ENCODE results near the gene FAM185A.
"Not testable (repeated sequence)": the region's sequence is repeated elsewhere in the genome, so short reads cannot be mapped to it uniquely, and the experiment has no call there.

The FAM185A gene

GRCh38 chr7:102715718-102716117 lies 33.1 kb upstream of the FAM185A start:
- H2AFZ ChIP-seq (ENCODE audit: low read depth, low read length): not testable (repeated sequence)

GRCh38 chr7:102718491-102718890 lies 30.3 kb upstream of the FAM185A start:
- H3K4me2 ChIP-seq (ENCODE audit: low read length, poor library complexity, severe bottlenecking); H2BK15ac ChIP-seq (ENCODE audit: low read depth, poor library complexity, severe bottlenecking); H3K27me3 ChIP-seq (ENCODE audit: control insufficient read depth in 1 of 2, insufficient read depth in 1 of 2, low read length in 2 of 2); H2AFZ ChIP-seq (ENCODE audit: low read depth, low read length); H2BK12ac ChIP-seq (ENCODE audit: low read length in 2 of 2); H3K9me3 ChIP-seq (ENCODE audit: control insufficient read depth, low read length); H3K18ac ChIP-seq (ENCODE audit: low read depth in 1 of 2, low read length in 2 of 2); DNase-seq; H3K9ac ChIP-seq (ENCODE audit: low read length); H3K4ac ChIP-seq (ENCODE audit: low read depth in 1 of 2, low read length in 2 of 2); H2AK5ac ChIP-seq (ENCODE audit: low read length, severe bottlenecking); H3K27ac ChIP-seq (ENCODE audit: low read length, poor library complexity, severe bottlenecking); H2BK120ac ChIP-seq (ENCODE audit: low read depth, low read length); H4K8ac ChIP-seq (ENCODE audit: low read length); H3K23ac ChIP-seq (ENCODE audit: low read length in 2 of 2); H2BK5ac ChIP-seq (ENCODE audit: low read depth, low read length, poor library complexity, severe bottlenecking); H3K4me3 ChIP-seq (ENCODE audit: insufficient read depth in 1 of 2, low read depth in 1 of 2, low read length in 2 of 2); H3K4me1 ChIP-seq (ENCODE audit: control insufficient read depth, insufficient read depth, low read depth, low read length); H3K14ac ChIP-seq (ENCODE audit: low read length in 2 of 2); H4K91ac ChIP-seq (ENCODE audit: low read length); H3K36me3 ChIP-seq (ENCODE audit: control insufficient read depth in 1 of 2, insufficient read depth in 2 of 2, low read depth in 1 of 2, low read length in 2 of 2); H3K79me1 ChIP-seq (replicated peaks; ENCODE audit: low read length, poor library complexity, severe bottlenecking): not testable (repeated sequence)

More at GRCh38 chr7:102715718-102716117, 33.1 kb upstream of the FAM185A start:
- H3K36me3 ChIP-seq (ENCODE audit: control insufficient read depth in 1 of 2, insufficient read depth in 2 of 2, low read depth in 1 of 2, low read length in 2 of 2); H3K4me1 ChIP-seq (ENCODE audit: control insufficient read depth, insufficient read depth, low read depth, low read length); H4K8ac ChIP-seq (ENCODE audit: low read length); H4K91ac ChIP-seq (ENCODE audit: low read length); H3K4ac ChIP-seq (ENCODE audit: low read depth in 1 of 2, low read length in 2 of 2); H3K18ac ChIP-seq (ENCODE audit: low read depth in 1 of 2, low read length in 2 of 2); H3K9me3 ChIP-seq (ENCODE audit: control insufficient read depth, low read length); H2BK5ac ChIP-seq (ENCODE audit: low read depth, low read length, poor library complexity, severe bottlenecking); H3K79me1 ChIP-seq (replicated peaks; ENCODE audit: low read length, poor library complexity, severe bottlenecking); H3K4me2 ChIP-seq (ENCODE audit: low read length, poor library complexity, severe bottlenecking); H2BK12ac ChIP-seq (ENCODE audit: low read length in 2 of 2); H3K23ac ChIP-seq (ENCODE audit: low read length in 2 of 2); H3K14ac ChIP-seq (ENCODE audit: low read length in 2 of 2); H2BK120ac ChIP-seq (ENCODE audit: low read depth, low read length); H2BK15ac ChIP-seq (ENCODE audit: low read depth, poor library complexity, severe bottlenecking); H3K4me3 ChIP-seq (ENCODE audit: insufficient read depth in 1 of 2, low read depth in 1 of 2, low read length in 2 of 2); H2AK5ac ChIP-seq (ENCODE audit: low read length, severe bottlenecking); H3K27ac ChIP-seq (ENCODE audit: low read length, poor library complexity, severe bottlenecking); H3K27me3 ChIP-seq (ENCODE audit: control insufficient read depth in 1 of 2, insufficient read depth in 1 of 2, low read length in 2 of 2): not testable (repeated sequence)
- H3K9ac ChIP-seq (ENCODE audit: low read length): peak overlapping the region; percentile 20
- peak; percentile 38 for DNase-seq
- WGBS: 14% methylated on average over 1 of the region's 3 CpGs

- not testable (repeated sequence) for H3K27ac ChIP-seq (ENCODE audit: low read length, poor library complexity, severe bottlenecking); H2BK12ac ChIP-seq (ENCODE audit: low read length in 2 of 2); H3K14ac ChIP-seq (ENCODE audit: low read length in 2 of 2); H2BK15ac ChIP-seq (ENCODE audit: low read depth, poor library complexity, severe bottlenecking); H2BK5ac ChIP-seq (ENCODE audit: low read depth, low read length, poor library complexity, severe bottlenecking); H3K23ac ChIP-seq (ENCODE audit: low read length in 2 of 2); H3K4me3 ChIP-seq (ENCODE audit: insufficient read depth in 1 of 2, low read depth in 1 of 2, low read length in 2 of 2); H2BK120ac ChIP-seq (ENCODE audit: low read depth, low read length); H3K9me3 ChIP-seq (ENCODE audit: control insufficient read depth, low read length); DNase-seq; H2AFZ ChIP-seq (ENCODE audit: low read depth, low read length); H3K4me2 ChIP-seq (ENCODE audit: low read length, poor library complexity, severe bottlenecking); H3K36me3 ChIP-seq (ENCODE audit: control insufficient read depth in 1 of 2, insufficient read depth in 2 of 2, low read depth in 1 of 2, low read length in 2 of 2); H4K8ac ChIP-seq (ENCODE audit: low read length); H3K27me3 ChIP-seq (ENCODE audit: control insufficient read depth in 1 of 2, insufficient read depth in 1 of 2, low read length in 2 of 2); H2AK5ac ChIP-seq (ENCODE audit: low read length, severe bottlenecking); H3K4ac ChIP-seq (ENCODE audit: low read depth in 1 of 2, low read length in 2 of 2); H3K79me1 ChIP-seq (replicated peaks; ENCODE audit: low read length, poor library complexity, severe bottlenecking); H3K9ac ChIP-seq (ENCODE audit: low read length); H3K18ac ChIP-seq (ENCODE audit: low read depth in 1 of 2, low read length in 2 of 2); H3K4me1 ChIP-seq (ENCODE audit: control insufficient read depth, insufficient read depth, low read depth, low read length); H4K91ac ChIP-seq (ENCODE audit: low read length)
- no CpG with 5 or more reads among the region's 5 CpGs for WGBS
Measured at GRCh38 chr7:102726170-102726569, 22.6 kb upstream of the FAM185A start.

- H2BK12ac ChIP-seq (ENCODE audit: low read length in 2 of 2); H2BK120ac ChIP-seq (ENCODE audit: low read depth, low read length); H3K4me3 ChIP-seq (ENCODE audit: insufficient read depth in 1 of 2, low read depth in 1 of 2, low read length in 2 of 2); H3K14ac ChIP-seq (ENCODE audit: low read length in 2 of 2); H3K23ac ChIP-seq (ENCODE audit: low read length in 2 of 2); DNase-seq; H3K9me3 ChIP-seq (ENCODE audit: control insufficient read depth, low read length); H3K4me1 ChIP-seq (ENCODE audit: control insufficient read depth, insufficient read depth, low read depth, low read length); H2BK5ac ChIP-seq (ENCODE audit: low read depth, low read length, poor library complexity, severe bottlenecking); H3K36me3 ChIP-seq (ENCODE audit: control insufficient read depth in 1 of 2, insufficient read depth in 2 of 2, low read depth in 1 of 2, low read length in 2 of 2); H3K27me3 ChIP-seq (ENCODE audit: control insufficient read depth in 1 of 2, insufficient read depth in 1 of 2, low read length in 2 of 2); H2AK5ac ChIP-seq (ENCODE audit: low read length, severe bottlenecking); H3K4ac ChIP-seq (ENCODE audit: low read depth in 1 of 2, low read length in 2 of 2); H3K79me1 ChIP-seq (replicated peaks; ENCODE audit: low read length, poor library complexity, severe bottlenecking); H4K8ac ChIP-seq (ENCODE audit: low read length); H4K91ac ChIP-seq (ENCODE audit: low read length); H2AFZ ChIP-seq (ENCODE audit: low read depth, low read length); H3K27ac ChIP-seq (ENCODE audit: low read length, poor library complexity, severe bottlenecking); H2BK15ac ChIP-seq (ENCODE audit: low read depth, poor library complexity, severe bottlenecking); H3K4me2 ChIP-seq (ENCODE audit: low read length, poor library complexity, severe bottlenecking); H3K9ac ChIP-seq (ENCODE audit: low read length); H3K18ac ChIP-seq (ENCODE audit: low read depth in 1 of 2, low read length in 2 of 2): not testable (repeated sequence)
- WGBS: 44% methylated on average over 2 of the region's 2 CpGs
Measured at GRCh38 chr7:102729670-102730069, 19.1 kb upstream of the FAM185A start.

Data from mesenchymal stem cell (in vitro differentiated cells and primary cell).